Thymus (tissue), 11 donors: ENCODE results near the gene SHROOM3. TPM values are rescaled to one million over a fixed set of nuclear protein-coding genes. Genes with fewer than 3 reads are reported as not detected.
"Not testable (repeated sequence)": the region's sequence is repeated elsewhere in the genome, so short reads cannot be mapped to it uniquely, and the experiment has no call there.

ENCODE experiments used
- DNase-seq, 9 donors: peaks; one replicate each; pipeline ENCODE4 v3.0.0-alpha.2; 2013; ENCODE audit warnings: low spot score in 9 of 9, low read depth in 6 of 9, missing footprints in 1 of 9
- H3K27ac ChIP-seq, 2 donors: one replicate each; pipeline ENCODE4 v1.5.1; 2013; ENCODE audit warnings: control low read depth in 1 of 2, low read depth in 1 of 2, low read length in 1 of 2, mild to moderate bottlenecking in 1 of 2, moderate library complexity in 1 of 2
- H3K27me3 ChIP-seq, 2 donors: one replicate each; pipeline ENCODE4 v1.5.1; 2013; ENCODE audit warnings: low read length in 1 of 2; ENCODE audit not compliant: control insufficient read depth in 2 of 2, insufficient read depth in 1 of 2
- H3K36me3 ChIP-seq, 2 donors: one replicate each; pipeline ENCODE4 v1.5.1; 2013; ENCODE audit warnings: low read length in 1 of 2, mild to moderate bottlenecking in 1 of 2, moderate library complexity in 1 of 2; ENCODE audit not compliant: control insufficient read depth in 2 of 2, insufficient read depth in 2 of 2
- H3K4me1 ChIP-seq, 2 donors: one replicate each; pipeline ENCODE4 v1.5.1; 2013; ENCODE audit warnings: low read length in 2 of 2; ENCODE audit not compliant: control insufficient read depth in 2 of 2, insufficient read depth in 2 of 2
- H3K4me3 ChIP-seq, 2 donors: one replicate each; pipeline ENCODE4 v1.5.1; 2013; ENCODE audit warnings: low read length in 2 of 2, control low read depth in 1 of 2, mild to moderate bottlenecking in 1 of 2
- H3K9me3 ChIP-seq, 2 donors: one replicate each; pipeline ENCODE4 v1.5.1; 2013; ENCODE audit warnings: low read length in 1 of 2, mild to moderate bottlenecking in 1 of 2; ENCODE audit not compliant: control insufficient read depth in 2 of 2, insufficient read depth in 1 of 2
- WGBS: extraction: QIAGEN DNeasy Blood & Tissue Kit; methylation state at CpG from one replicate; pipeline ENCODE4 v1.1.7; 2013; 5-methylcytosine and 5-hydroxymethylcytosine counted together
- polyA plus RNA-seq: library from polyadenylated mRNA; stranded (reverse); fragments of 200-250 nt; gene quantifications from one replicate; pipeline ENCODE4 v1.2.3, GENCODE V29; 2013
- total RNA-seq: library from RNA; stranded (reverse); fragments of 120-200 nt; gene quantifications from one replicate; pipeline ENCODE4 v1.2.4, GENCODE V29; 2013
- donor health status: healthy.

The SHROOM3 gene
- total and polyA plus RNA-seq, 2 donors = 1.2 to 1.7 TPM

DNA sequence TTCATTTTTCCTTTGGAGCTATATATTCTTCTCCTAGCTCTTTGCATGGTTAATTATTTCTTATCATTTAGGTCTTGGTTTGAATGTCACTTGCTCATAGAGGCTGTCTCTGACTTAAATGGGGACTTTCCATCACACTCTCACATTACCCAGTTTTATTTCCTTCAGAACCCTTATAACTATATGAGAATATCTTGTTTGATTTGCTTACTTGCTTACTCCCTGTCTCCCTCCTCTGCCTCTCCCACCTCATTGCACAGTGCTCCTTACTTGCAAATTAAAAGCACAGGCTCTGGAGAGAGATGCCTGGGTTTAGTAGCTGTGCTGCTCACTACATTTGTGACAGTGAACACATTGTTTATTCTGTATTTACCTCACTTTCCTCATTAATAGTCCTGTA lies 288.3 kb downstream of the SHROOM3 start:
- Histone ChIP-seq H3K27ac (no peak overlapping the region), H3K4me1 (no peaks in the 10 kb centered on the region), H3K36me3 (no peaks in the 10 kb centered on the region), H3K4me3 (no peak overlapping the region), H3K27me3 (no peaks in the 10 kb centered on the region), H3K9me3 (no peaks in the 10 kb centered on the region)
- DNase-seq = no peak

DNA sequence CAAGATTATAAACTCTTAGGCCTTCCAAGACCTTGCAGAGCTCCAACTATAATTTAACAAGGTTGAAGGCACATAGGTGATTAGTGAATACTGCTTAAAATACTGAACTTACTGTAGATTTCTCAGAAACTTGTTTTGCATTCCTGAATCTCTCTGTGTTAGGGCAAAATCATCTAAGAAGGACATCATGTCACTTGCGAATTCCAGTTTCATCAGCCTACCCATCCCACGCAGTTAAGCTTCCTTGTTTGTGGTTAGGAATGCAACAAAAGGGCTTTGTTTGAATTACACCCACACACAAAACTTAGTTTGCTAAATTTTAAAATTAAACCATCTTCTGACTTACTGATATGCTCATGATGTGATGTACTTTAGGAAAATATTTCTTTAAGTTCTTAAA lies 288.9 kb downstream of the SHROOM3 start:
- Histone ChIP-seq H3K27ac (no peak overlapping the region), H3K36me3 (no peaks in the 10 kb centered on the region), H3K27me3 (no peaks in the 10 kb centered on the region), H3K4me3 (no peak overlapping the region), H3K4me1 (no peaks in the 10 kb centered on the region), H3K9me3 (no peaks in the 10 kb centered on the region)
- 75% methylated on average over 2 of the region's 2 CpGs for WGBS
- no peak for DNase-seq

DNA sequence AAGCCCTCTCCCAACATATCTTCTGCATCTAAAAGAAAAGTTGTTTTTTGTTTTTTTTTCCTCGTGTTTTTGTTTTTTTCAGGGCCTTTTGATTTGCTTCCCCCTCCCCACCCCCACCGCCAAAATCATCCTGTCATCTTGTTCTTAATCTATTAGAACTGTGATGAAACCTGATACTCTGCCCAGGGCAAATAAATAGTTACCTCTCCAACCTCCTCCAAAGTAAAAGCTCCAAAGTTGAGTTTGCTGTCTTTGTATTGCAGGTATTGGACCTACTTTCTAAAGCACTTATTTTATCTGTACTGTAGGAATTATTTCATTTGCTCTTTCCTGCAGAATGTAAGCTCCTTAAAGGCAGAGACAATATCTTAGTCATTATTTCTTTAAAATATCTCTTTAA lies 290.0 kb downstream of the SHROOM3 start:
- DNase-seq = no peak
- 92% methylated on average over 2 of the region's 2 CpGs for WGBS
- Histone ChIP-seq H3K27ac (no peak overlapping the region), H3K4me3 (no peak overlapping the region), H3K27me3 (no peaks in the 10 kb centered on the region), H3K9me3 (no peaks in the 10 kb centered on the region), H3K36me3 (no peaks in the 10 kb centered on the region), H3K4me1 (no peaks in the 10 kb centered on the region)

DNA sequence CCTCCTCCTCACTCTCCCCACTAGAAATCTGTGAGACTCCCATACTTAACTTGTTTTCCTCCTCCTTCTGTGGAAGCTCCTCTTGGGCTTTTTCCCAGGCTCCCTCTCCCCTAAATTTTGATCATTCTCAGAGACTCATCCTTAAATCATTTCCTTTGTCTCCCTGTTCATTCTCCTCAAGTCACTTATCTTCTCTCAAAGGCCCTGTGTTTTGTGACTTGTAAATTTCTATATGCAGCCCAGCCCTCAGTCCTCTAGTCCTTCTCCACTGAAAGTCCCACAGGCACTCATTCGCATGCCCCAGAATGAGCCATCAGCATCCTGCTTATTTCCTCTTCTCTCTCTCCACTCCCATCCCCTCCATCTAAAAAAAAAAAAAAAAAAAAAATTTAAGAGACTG lies 291.1 kb downstream of the SHROOM3 start:
- Histone ChIP-seq H3K27me3 (no peaks in the 10 kb centered on the region), H3K9me3 (no peaks in the 10 kb centered on the region), H3K27ac (no peak overlapping the region), H3K4me1 (no peaks in the 10 kb centered on the region), H3K36me3 (no peaks in the 10 kb centered on the region), H3K4me3 (no peak overlapping the region)
- 96% methylated on average over 1 of the region's 1 CpG for WGBS
- DNase-seq = no peak

DNA sequence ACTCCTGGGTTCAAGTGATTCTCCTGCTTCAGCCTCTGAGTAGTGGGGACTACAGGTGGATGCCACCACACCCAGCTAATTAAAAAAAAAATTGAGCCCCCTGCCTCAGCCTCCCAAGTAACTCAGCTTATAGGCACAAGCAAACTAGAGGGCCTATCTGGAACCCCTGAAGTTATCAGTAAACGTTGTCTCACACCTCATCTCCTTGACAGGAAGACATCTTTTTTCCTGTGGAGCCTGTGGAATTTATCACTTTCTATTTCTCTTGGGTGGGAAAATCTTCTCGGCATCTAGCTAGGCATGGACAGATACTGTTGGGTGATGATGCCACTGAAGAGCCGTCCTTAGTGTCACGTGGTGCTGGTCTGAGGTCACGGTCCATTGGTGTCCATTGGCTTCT lies 291.6 kb downstream of the SHROOM3 start:
- Histone ChIP-seq H3K4me1 (no peaks in the 10 kb centered on the region), H3K27me3 (no peaks in the 10 kb centered on the region), H3K27ac (no peak overlapping the region), H3K4me3 (no peak overlapping the region), H3K36me3 (no peaks in the 10 kb centered on the region), H3K9me3 (no peaks in the 10 kb centered on the region)
- DNase-seq = no peak
- WGBS = 94% methylated on average over 5 of the region's 5 CpGs

DNA sequence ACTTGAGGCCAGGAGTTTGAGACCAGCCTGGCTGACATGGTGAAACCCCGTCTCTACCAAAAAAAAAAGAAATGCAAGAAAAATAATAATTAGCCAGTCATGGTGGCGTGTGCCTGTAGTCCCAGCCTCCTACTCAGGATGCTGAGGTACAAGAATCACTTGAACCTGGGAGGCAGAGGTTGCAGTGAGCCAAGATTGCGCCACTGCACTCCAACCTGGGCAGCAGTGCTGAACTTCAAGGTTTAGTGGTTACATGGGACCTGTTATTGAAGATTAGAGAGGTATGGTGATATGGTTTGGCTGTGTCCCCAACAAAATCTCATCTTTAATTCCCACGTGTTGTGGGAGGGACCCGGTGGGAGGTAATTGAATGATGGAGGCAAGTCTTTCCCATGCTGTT lies 292.9 kb downstream of the SHROOM3 start:
- H3K4me3 ChIP-seq, H3K36me3 ChIP-seq, H3K27me3 ChIP-seq, H3K4me1 ChIP-seq, H3K9me3 ChIP-seq, H3K27ac ChIP-seq, DNase-seq: not testable (repeated sequence)
- 96% methylated on average over 5 of the region's 5 CpGs for whole genome bisulfite sequencing

DNA sequence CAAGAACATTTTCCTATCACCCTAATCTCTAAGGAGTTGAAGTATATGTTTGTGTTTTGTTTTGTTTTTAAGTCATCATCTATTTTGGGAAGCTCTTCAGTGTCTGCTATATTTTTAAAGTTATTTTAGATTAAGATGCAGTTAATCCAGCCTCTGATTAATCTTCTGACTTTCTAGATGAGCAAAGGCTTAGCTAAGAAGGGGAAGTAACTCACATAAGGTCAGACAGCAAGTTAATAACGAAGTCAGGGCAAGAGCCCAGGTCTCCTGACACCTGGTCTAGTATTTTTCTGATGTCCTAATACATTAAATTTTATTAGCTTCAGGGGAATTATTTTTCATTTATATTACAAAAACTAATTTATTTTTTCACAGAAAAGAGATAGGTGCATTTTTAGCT lies 294.4 kb downstream of the SHROOM3 start:
- Histone ChIP-seq H3K4me3 (no peak overlapping the region), H3K27me3 (no peaks in the 10 kb centered on the region), H3K27ac (no peak overlapping the region), H3K36me3 (no peaks in the 10 kb centered on the region), H3K4me1 (no peaks in the 10 kb centered on the region), H3K9me3 (no peaks in the 10 kb centered on the region)
- WGBS = 93% methylated on average over 1 of the region's 1 CpG
- no peak for DNase-seq

DNA sequence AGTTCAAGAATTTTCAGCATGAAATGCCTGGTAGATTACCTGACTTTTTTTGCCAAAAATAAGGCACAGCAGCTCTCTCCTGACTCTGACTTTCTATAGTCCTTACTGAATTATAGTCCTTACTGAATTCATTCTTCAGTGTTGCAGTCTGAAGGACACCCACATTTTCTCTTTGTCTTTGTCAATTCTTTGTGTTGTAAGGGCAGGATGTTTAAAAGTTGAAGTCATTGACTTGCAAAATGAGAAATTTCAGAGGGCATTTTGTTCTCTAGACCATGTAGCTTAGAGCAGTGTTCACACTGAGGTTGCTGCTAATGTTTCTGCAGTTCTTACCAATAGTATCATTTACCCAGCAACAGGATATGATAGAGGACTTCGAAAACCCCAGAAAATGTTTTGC lies 295.0 kb downstream of the SHROOM3 start:
- Histone ChIP-seq H3K27me3 (no peaks in the 10 kb centered on the region), H3K27ac (no peak overlapping the region), H3K4me1 (no peaks in the 10 kb centered on the region), H3K4me3 (no peak overlapping the region), H3K36me3 (no peaks in the 10 kb centered on the region), H3K9me3 (no peaks in the 10 kb centered on the region)
- 93% methylated on average over 1 of the region's 1 CpG for WGBS
- DNase-seq = no peak

DNA sequence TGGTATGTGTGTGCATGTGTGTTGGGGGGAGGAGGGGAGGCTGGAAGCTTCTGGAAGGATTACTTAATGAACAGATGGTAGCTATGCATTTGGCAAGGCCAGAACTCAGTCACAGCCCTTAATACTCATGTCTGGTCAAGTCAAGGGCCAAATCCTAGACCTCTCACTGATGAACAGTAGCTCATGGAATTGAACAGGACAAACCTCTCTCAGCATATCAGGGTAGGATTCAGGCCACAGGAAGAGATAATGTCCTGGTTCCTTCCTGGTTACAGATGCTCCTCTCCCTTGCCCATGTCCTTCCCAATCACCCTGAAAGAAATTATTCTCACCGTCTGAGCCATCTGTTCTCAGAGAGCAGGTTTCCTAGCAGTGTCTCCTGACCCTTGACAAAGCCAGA lies 297.2 kb downstream of the SHROOM3 start:
- Histone ChIP-seq H3K4me3 (no peak overlapping the region), H3K9me3 (no peaks in the 10 kb centered on the region), H3K27ac (no peak overlapping the region), H3K36me3 (no peaks in the 10 kb centered on the region), H3K4me1 (no peaks in the 10 kb centered on the region), H3K27me3 (no peaks in the 10 kb centered on the region)
- DNase-seq = no peak
- 96% methylated on average over 1 of the region's 1 CpG for whole genome bisulfite sequencing

DNA sequence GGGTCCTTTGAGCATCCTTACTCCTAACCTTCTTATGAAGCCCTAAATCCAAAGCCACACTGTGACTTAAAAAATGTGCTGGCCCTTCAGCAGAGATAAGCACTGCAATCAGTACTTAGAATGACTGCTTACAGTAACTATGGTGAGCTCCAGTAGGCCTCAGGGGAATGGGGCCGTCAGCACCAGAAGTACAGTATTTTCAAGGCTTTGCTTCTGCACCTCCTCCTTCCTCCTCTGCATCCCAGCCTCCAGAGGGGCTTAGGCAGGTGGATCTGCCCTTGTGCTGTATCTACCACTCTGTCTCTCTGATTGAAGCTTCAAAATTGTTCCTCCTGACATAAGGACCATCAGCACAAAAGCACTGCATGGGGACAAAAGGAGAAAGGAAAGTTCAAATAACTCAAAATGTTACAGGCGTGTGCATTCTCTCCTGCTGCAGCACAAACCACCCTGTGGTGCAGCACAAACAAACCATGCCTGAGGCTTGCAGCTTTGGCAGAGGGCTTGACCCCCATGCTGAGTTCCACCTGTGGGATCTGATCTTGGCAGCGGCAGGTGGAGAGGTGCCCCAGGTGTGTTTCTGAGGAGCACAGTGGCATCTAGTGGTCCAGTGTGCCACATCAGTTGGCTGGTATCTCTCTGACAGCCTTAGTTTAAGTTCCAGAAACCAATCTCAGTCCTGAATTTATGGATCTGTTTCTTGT lies 298.2 kb downstream of the SHROOM3 start:
- no peak for DNase-seq
- H3K4me3 ChIP-seq = no peak overlapping the region
- H3K9me3 ChIP-seq = no peaks in the 10 kb centered on the region
- no peak overlapping the region for H3K27ac ChIP-seq
- 90% methylated on average over 3 of the region's 3 CpGs for WGBS
- H3K36me3 ChIP-seq = no peaks in the 10 kb centered on the region
- no peaks in the 10 kb centered on the region for H3K4me1 ChIP-seq
- no peaks in the 10 kb centered on the region for H3K27me3 ChIP-seq
